ENCODE measurements around the gene KLRC1. TPM values are rescaled to one million over a fixed set of nuclear protein-coding genes. Genes with fewer than 3 reads are reported as not detected.
"Not testable (repeated sequence)": the region's sequence is repeated elsewhere in the genome, so short reads cannot be mapped to it uniquely, and the experiment has no call there.

The KLRC1 gene
- total RNA-seq, 1 experiment from 2014 or later = not detected

GRCh38 chr12:10420334-10420733 lies 32.8 kb downstream of the KLRC1 start, which contains the start of gene KLRC3:
KLRC3 (minus strand) TSS chr12:10420595; CDS start chr12:10420550, 45 bp downstream.
- DNase-seq (ENCODE audit: low spot score) = not testable (repeated sequence)

- DNase-seq (ENCODE audit: low spot score) = peak; percentile 25
These were observed 43.8 kb downstream of the KLRC1 start, which contains the start of gene KLRC4 for GRCh38 chr12:10409392-10409791. KLRC4 (minus strand) TSS chr12:10409757; CDS start chr12:10409575, 182 bp downstream.

GRCh38 chr12:10408842-10409241 lies 44.3 kb downstream of the KLRC1 start:
- DNase-seq (ENCODE audit: low spot score) = no peak

- no peak for DNase-seq (ENCODE audit: low spot score)
These were observed 46.5 kb downstream of the KLRC1 start for GRCh38 chr12:10406725-10407124.

- no peak for DNase-seq (ENCODE audit: low spot score)
These were observed 47.9 kb downstream of the KLRC1 start for GRCh38 chr12:10405294-10405693.

GRCh38 chr12:10404798-10405197 lies 48.4 kb downstream of the KLRC1 start:
- no peak for DNase-seq (ENCODE audit: low spot score)

- DNase-seq (ENCODE audit: low spot score) = no peak
These were observed 52.3 kb downstream of the KLRC1 start for GRCh38 chr12:10400829-10401228.

GRCh38 chr12:10398168-10398567 lies 55.0 kb downstream of the KLRC1 start:
- no peak for DNase-seq (ENCODE audit: low spot score)

- no peak for DNase-seq (ENCODE audit: low spot score)
These were observed 55.9 kb downstream of the KLRC1 start for GRCh38 chr12:10397296-10397695.

GRCh38 chr12:10396176-10396575 lies 57.0 kb downstream of the KLRC1 start:
- DNase-seq (ENCODE audit: low spot score) = not testable (repeated sequence)

Other genes with a start within 250 kb of the KLRC1 start
- gene GABARAPL1, start 240.5 kb downstream of the KLRC1 start, total RNA-seq (2014; rRNA removed; shearing (Covaris generic)) = 73.5 and 75.5 TPM in 2 replicates
- 0.77 and 6.7 TPM in 2 replicates for gene KLRD1, start 145.5 kb downstream of the KLRC1 start, total RNA-seq (2014; rRNA removed; shearing (Covaris generic))
- not detected in 2 replicates for gene KLRK1, start 63.3 kb downstream of the KLRC1 start, total RNA-seq (2014; rRNA removed; shearing (Covaris generic))
- gene KLRC4, start 43.6 kb downstream of the KLRC1 start, total RNA-seq (2014; rRNA removed; shearing (Covaris generic)) = not detected in 2 replicates
- 0.37 TPM in 1 of 2 replicates, not detected in the other for gene KLRC3, start 32.8 kb downstream of the KLRC1 start, total RNA-seq (2014; rRNA removed; shearing (Covaris generic))
- gene KLRC2, start 17.4 kb downstream of the KLRC1 start, total RNA-seq (2014; rRNA removed; shearing (Covaris generic)) = 0.23 TPM in 1 of 2 replicates, not detected in the other
- gene EIF2S3B, start 52.5 kb upstream of the KLRC1 start, total RNA-seq (2014; rRNA removed; shearing (Covaris generic)) = 0.66 and 0.83 TPM in 2 replicates
- gene MAGOHB, start 160.2 kb upstream of the KLRC1 start, total RNA-seq (2014; rRNA removed; shearing (Covaris generic)) = 63.2 and 116 TPM in 2 replicates
- 3.3 and 3.8 TPM in 2 replicates for gene STYK1, start 220.7 kb upstream of the KLRC1 start, total RNA-seq (2014; rRNA removed; shearing (Covaris generic))

Measured in H4 (cell line).